KOPT-K1 (cell line): ENCODE results near the gene LRRC4C.
"Not testable (repeated sequence)": the region's sequence is repeated elsewhere in the genome, so short reads cannot be mapped to it uniquely, and the experiment has no call there.

ENCODE experiments used
- H3K27ac ChIP-seq: fragments of 200-600 bp; sonication (generic); 2 replicates; pipeline ENCODE4 v1.5.1; 2016; ENCODE audit warnings: antibody characterized with exemption, mild to moderate bottlenecking, low read depth, low read length; ENCODE audit not compliant: poor library complexity, severe bottlenecking
- H3K36me3 ChIP-seq: fragments of 200-600 bp; sonication (generic); 2 replicates; pipeline ENCODE4 v1.5.1; 2017; ENCODE audit warnings: antibody characterized with exemption, mild to moderate bottlenecking, low read length, moderate library complexity; ENCODE audit not compliant: insufficient read depth
- H3K9me3 ChIP-seq: fragments of 200-600 bp; sonication (generic); 2 replicates; pipeline ENCODE4 v1.5.1; 2017; ENCODE audit warnings: antibody characterized with exemption, low read length, mild to moderate bottlenecking; ENCODE audit not compliant: insufficient read depth, poor library complexity, severe bottlenecking

Gene LRRC4C

DNA sequence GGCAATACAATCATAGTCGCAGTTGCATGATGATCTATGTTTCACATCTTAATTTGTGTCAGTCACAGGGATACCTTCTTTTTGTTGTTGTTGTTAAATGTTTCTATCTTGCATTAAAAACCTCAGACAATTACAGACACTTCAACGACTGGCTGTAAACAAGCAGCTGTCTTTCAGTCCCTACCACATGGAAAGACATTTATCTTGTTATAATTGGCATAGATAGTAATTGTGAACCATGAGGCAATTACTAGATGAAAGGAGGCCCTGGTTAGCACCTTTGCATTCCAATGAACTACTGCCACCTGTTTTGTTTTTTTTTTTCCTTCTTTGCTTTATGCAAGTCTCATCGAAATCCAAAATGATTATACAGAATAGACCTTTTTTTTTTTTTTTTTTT lies 416.8 kb downstream of the LRRC4C start:
- Histone ChIP-seq H3K27ac (no peak overlapping the region), H3K9me3 (no peaks in the 10 kb centered on the region), H3K36me3 (no peaks in the 10 kb centered on the region)

DNA sequence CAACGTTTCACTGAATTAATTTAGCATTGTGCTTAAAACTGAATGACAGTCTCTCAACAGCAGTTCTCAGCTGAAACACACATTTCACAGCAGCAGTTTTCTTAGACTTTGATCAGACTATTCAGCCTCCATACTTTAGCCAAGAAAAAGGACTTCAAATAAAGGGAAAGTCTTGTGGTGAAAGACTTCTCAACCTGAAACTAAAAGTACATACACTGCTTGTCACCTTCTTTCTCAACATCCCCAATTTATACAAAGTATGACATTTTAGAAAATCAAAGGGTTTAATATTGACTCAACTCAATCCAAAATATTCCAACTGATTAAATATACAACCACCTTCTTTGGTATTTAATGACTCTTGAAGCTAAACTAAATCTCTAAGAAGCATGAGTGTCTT lies 419.0 kb downstream of the LRRC4C start:
- Histone ChIP-seq H3K27ac (no peak overlapping the region), H3K9me3 (no peaks in the 10 kb centered on the region), H3K36me3 (no peaks in the 10 kb centered on the region)

DNA sequence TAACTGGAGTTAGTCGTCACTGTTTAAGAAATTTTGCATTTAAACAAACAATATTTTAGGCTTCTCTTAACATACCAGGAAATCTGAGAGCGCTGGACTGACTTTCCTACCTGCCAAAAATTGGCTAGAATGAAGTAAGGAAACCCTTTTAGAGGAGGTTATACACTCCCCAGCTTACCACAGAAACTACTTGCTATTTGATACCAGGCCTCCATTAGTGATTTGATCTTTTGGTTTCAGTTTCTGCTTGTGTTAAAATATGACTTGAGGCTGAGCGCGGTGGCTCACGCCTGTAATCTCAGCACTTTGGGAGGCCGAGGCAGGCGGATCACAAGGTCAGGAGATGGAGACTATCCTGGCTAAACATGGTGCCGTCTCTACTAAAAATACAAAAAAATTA lies 419.9 kb downstream of the LRRC4C start:
- no peak overlapping the region for H3K27ac ChIP-seq
- no peaks in the 10 kb centered on the region for H3K9me3 ChIP-seq
- no peaks in the 10 kb centered on the region for H3K36me3 ChIP-seq

DNA sequence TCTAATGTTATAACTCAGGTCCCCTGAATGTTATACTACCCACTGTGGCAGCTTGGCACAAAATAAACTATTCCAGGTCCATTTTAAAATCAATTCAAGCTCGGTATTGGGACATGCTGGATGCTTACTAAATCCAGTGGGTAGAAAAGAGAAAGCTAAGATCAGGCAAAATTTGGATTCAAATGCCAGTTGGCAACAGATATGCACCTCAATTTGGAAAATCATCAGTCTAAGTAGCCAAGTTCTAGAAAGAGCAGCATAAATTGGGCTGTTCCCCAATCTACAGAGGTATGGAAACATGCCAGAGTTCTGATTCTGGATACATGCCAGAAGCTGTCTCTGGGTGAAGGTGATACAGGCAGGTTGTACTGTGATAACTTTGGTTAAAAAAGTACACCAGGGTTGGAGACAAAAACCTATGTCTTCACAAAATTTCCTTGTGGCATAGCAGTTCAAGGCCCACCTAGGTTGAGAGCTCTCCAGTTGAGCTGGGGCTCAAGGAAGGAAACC lies 427.8 kb downstream of the LRRC4C start:
- no peaks in the 10 kb centered on the region for H3K9me3 ChIP-seq
- no peak overlapping the region for H3K27ac ChIP-seq
- no peaks in the 10 kb centered on the region for H3K36me3 ChIP-seq

DNA sequence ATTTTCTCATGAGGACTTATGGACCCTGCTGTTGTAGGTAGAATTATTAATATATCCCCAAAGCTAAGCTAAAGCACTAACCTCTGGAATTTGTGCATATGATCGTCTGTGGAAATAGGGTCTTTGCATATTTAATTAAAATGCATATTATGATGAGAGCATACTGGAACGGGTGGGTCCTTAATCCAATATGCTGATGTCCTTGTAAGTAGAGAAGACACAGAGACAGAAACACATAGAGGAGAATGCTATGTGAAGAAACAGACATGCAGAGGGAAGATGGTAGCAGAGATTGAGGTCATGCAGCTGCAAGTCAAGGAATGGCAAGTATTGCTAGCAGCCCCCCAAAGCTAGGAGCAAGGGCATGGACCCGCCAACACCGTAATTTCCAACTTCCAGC lies 439.2 kb downstream of the LRRC4C start:
- H3K36me3 ChIP-seq: no peaks in the 10 kb centered on the region
- no peaks in the 10 kb centered on the region for H3K9me3 ChIP-seq
- no peak overlapping the region for H3K27ac ChIP-seq

DNA sequence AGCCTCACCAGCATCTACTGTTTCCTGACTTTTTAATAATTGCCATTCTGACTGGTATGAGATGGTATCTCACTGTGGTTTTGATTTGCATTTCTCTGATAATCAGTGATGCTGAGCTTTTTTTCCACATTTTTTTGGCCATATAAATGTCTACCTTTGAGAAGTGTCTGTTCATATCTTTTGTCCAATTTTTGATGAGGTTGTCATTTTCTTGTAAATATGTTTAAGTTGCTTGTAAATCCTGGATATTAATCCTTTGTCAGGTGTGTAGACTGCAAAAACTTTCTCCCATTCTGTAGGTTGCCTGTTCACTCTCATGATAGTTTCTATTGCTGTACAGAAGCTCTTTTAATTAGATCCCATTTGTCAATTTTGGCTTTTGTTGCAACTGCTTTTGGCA lies 439.8 kb downstream of the LRRC4C start:
- H3K27ac ChIP-seq, H3K9me3 ChIP-seq, H3K36me3 ChIP-seq: not testable (repeated sequence)

DNA sequence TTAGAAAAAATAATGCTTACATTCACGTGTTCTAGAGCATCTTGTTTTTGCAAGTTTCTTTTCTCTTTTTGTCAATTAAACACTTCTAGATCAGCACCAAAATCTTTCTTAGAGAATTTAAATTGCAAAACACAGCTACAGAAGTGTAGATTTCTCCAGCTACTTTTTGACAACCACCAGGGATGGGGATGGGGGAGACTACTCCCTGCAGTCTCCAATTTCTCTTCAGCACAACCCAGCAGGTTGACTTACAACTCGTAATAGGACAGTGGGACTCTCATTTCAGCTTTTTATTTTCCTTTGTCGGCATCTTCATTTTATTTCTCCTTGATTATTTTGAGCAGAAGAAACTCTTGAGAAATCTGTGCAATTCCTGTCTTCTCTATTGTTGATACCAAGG lies 441.2 kb downstream of the LRRC4C start:
- H3K27ac ChIP-seq: no peak overlapping the region
- H3K9me3 ChIP-seq: no peaks in the 10 kb centered on the region
- no peaks in the 10 kb centered on the region for H3K36me3 ChIP-seq

DNA sequence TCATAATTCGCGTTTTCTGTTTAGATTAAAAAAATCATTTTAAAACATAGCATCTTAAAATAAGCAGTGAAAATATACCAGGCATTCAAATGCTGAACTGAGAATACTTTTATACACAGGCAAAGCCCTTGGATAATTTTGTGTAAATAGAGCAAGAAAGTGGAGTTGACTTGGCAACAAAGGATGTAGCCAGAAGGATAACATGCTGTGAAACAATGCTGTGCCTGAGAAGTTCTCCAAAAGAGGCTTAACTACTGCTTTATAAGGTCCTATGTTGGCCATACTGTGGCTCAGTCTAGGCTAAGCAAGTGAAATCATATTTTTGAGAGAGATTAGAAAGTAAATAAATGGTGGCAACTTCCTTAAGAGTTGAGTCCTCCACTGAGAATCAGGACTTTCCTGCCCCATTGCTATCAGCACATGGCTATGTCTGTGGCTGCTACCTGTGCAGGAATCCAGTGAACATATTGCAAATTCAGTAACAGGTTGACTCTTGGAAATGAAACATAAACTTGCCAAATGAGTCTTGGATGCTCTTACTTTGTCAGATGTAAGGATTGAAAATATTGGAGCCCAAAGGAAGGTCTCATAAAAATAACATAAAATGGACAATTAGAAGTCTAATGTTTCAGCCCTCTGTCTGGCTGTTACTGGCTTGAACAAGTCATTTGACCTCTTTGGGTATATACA lies 448.9 kb downstream of the LRRC4C start:
- Histone ChIP-seq H3K27ac (no peak overlapping the region), H3K36me3 (no peaks in the 10 kb centered on the region), H3K9me3 (no peaks in the 10 kb centered on the region)

DNA sequence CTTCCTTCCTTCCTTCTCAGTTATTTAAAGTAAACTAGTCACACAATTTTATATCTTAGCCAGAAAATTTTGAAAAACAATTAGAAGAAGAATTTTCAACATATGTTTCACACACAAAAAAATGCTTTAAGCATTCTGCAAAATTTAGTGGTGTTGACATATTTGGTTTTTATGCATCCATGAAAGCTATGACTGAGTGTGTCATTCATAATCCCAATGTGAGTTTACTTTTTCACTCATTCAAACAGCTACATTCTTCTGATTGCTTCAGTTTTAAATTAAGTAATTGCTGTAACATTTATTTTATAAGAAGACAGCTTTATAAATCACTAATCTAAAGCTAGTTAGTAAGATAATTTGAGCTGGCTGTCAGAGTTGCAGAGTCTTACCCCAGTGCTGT lies 453.5 kb downstream of the LRRC4C start:
- no peaks in the 10 kb centered on the region for H3K36me3 ChIP-seq
- no peaks in the 10 kb centered on the region for H3K9me3 ChIP-seq
- H3K27ac ChIP-seq: no peak overlapping the region

DNA sequence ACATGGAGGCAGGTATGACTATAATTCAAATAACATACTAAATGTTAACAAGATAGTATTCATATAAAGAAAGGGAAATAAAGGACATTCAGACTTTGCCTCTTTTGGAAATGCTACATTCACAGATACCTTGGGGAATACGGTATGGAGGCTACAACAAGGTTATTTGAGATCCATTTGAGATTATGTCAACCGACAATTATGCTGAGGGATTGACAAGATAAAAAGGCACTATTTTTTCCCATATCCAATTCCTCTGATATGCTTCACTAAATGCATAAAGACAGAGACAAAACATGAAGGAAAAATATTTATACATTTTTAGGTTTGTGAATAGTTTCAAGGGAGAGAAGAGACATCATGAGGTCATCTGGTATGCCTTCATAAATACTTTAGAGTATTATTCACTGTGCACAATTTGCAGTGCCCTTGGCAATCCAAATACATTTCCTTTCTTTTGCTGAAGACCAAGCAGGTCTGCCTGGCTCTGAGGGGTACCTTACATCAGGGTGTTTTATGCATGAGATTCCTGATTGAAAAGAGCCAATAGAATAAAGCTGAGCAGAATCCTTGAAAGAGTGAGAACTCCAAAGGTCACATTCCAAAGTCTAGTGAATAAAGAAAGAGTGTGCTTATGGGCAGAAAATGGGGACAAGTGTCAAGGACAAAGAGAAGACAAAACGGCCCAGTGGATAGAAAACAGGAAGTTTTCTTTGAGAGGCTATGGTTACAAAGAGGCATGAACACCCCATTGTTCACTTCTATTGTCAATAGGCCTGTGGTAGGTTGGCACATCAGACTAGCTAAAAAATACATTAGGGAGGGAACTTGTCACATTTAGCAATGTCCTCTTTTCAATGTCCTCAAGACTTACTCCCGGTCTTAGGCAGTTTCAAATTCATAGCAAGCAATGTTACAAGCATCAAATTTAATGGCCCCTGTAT lies 455.8 kb downstream of the LRRC4C start:
- H3K36me3 ChIP-seq: no peaks in the 10 kb centered on the region
- no peak overlapping the region for H3K27ac ChIP-seq
- no peaks in the 10 kb centered on the region for H3K9me3 ChIP-seq

DNA sequence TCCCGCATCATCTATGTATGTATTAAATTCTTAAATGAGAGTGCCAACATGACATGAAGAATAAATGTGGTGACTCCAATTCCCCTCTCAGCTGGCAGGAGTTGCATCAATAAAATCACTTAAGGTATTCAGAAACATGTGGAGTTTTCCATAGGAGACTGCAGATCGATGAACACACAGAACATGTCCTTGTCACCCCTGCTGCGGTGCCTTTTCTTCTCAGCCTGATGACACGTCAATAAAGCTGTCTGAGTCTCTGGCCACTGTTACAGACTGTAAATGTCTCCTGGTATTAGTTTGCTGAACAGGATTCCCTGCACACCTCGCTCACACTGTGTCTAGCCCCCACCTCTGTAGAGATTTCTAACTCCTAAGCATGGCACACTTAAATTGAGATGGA lies 460.5 kb downstream of the LRRC4C start:
- Histone ChIP-seq H3K36me3 (no peaks in the 10 kb centered on the region), H3K9me3 (no peaks in the 10 kb centered on the region), H3K27ac (no peak overlapping the region)

DNA sequence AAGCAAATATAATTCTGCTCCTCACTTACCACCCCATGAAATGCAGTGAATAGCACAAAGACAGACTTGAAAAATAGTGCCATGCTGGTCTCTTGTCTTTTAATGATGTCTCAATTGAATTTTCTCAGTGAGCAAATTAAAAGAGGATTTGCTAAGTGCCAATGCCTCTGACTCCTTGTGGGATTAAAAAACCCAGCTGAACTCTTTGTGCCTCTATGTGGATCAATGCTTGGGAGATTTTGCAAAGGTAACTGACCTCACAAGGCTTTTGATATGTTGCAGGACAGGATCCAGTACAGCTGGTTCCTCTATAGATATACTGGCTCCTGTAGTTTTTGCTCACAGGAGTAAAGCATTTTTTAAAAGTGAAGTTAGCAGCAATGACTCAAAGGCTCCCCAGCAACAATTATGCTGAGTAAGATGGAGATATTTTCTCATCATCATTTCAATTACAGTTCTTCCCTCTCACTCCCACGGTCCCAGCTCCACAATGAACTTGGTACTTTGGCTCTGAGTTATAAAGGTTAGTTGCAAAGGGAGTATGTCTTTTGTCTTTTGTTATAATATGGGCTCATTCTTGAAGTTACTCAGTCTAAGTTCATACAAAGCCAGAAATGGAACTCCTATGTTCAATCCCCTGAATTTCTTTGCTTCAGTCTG lies 471.5 kb downstream of the LRRC4C start:
- H3K9me3 ChIP-seq: no peaks in the 10 kb centered on the region
- H3K27ac ChIP-seq: no peak overlapping the region
- no peaks in the 10 kb centered on the region for H3K36me3 ChIP-seq

DNA sequence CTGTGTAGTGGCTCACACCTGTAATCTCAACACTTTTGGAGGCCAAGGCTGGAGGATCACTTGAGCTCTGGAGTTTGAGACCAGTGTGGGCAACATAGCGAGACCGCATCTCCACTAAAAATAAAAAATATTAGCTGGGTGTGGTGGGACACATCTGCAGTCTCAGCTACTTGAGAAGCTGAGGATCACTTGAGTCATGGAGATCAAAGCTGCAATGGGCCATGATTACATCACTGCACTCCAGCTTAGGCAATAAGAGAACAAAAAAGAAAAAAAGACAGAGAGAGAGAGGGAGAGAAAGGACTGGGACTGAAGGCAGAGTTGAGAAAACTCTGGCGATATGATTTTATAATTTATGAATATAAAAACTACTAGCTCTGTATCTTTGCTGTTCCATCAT lies 473.1 kb downstream of the LRRC4C start:
- Histone ChIP-seq H3K9me3 (no peaks in the 10 kb centered on the region), H3K36me3 (no peaks in the 10 kb centered on the region), H3K27ac (no peak overlapping the region)

DNA sequence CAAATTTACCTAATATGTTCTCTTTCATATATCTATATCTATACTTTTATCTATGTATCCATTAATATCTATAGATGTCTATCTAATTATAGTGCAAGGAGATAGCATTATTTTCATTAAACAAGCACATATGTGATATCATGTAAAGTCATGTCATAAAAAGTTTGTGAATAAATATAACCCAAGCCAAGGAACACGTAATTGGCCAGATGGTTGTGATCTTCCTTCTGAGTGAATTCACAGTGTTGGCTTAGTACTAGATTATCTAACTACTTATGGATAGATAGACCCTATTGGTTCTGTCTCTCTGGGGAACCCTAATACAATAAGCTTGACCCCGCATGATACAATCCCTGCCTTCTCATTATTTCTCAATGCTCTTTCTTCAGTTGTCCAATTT lies 484.4 kb downstream of the LRRC4C start:
- H3K27ac ChIP-seq: no peak overlapping the region
- H3K36me3 ChIP-seq: no peaks in the 10 kb centered on the region

DNA sequence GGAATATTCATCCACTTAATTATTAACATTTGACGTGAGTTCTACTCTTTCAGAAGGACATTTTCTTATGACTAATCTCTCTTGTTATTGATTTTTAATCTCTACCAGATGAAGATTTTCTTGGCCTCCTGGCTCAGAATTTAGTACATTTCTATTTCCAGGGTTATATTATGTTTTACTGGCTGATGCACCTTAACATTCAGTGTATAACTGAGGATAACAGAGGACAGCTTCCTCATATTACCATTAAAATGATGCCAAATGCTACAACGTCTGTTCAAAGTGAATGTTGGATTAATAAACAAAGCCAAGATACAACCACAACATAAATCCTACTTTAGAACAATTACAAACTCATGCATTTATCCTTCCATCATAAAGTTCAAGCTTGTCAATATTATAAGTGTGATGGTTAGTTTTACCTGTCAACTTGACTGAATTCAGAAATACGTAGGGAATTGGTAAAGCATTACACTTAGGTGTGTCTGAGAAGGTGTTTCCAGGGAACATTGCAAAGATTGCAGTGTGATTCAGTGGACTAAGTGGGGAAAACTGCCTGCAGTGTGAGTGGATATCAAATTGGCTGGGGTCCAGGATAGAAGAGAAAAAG lies 485.2 kb downstream of the LRRC4C start:
- Histone ChIP-seq H3K27ac (no peak overlapping the region), H3K9me3 (no peaks in the 10 kb centered on the region), H3K36me3 (no peaks in the 10 kb centered on the region)

More for the DNA sequence above, 484.4 kb downstream of the LRRC4C start:
- H3K9me3 ChIP-seq: no peaks in the 10 kb centered on the region
